Central memory CD4-positive, alpha-beta T cell (primary cell): ENCODE results near the gene BICDL2.

Experiments
- DNase-seq: peaks from one replicate; pipeline ENCODE4 v3.0.0; 2022

BICDL2 gene

GRCh38 chr16:2981177-2981898 lies 55.4 kb downstream of the BICDL2 start:
- DNase-seq = no peak

- DNase-seq = peak; percentile 93
These were observed 56.2 kb downstream of the BICDL2 start, which contains the start of gene PKMYT1 for GRCh38 chr16:2980227-2981176. Gene PKMYT1, minus strand, starts transcription at chr16:2980446. Its CDS starts 789 bp downstream, at chr16:2979657.

- no peak for DNase-seq
These were observed 57.0 kb downstream of the BICDL2 start for GRCh38 chr16:2979669-2980226.
